Measurements from ENCODE around the gene ALPP. TPM values are rescaled to one million over a fixed set of nuclear protein-coding genes. Genes with fewer than 3 reads are reported as not detected.

ALPP gene
- total RNA-seq, 1 donor from 2014 or later = not detected

DNA sequence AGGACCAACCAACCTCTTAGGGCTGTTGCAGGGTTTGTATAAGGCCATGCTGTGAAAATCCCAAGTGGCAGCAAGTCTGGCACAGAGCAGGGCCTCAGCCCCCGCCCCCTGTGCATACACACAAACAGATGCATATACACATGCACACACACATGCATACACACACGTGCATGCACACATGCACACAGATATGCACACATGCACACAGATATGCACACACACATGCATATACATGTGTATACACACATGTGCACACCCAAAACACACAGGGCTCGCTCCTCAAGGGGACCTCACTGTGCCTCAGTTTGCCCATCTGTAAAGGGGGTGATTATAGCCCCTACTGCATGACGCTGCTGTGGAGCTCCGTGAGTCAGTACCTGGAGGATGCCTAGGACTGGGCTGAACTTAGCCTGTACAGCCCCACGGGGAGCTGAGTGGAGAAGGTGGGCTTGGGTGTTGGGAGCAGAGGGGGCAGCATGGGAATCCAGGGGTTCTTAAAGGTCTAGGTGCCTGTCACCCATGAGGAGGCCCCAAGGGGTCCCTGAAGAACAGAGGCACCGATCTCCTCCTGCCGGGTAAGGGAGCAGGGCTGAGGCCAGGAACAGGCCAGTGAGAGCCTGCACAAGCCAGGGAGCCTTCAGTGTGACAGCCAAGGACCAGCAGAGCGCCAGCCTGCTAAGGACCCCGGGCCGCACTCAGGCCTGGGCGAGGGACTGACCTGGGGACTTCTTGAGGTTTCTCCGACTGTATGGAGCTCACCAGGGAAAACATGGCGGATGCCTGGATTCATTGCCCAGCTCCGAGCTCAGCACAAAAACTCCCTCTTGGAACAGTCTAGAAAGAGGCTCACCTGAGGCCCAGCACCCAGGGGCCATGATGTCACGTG is 53.4 kb downstream of the ALPP start:
- no peak for ATAC-seq

Other genes starting within 250 kb of the ALPP start
- gene ALPG, start 28.1 kb downstream of the ALPP start, total RNA-seq = not detected
- gene ALPI, start 77.4 kb downstream of the ALPP start, total RNA-seq = not detected
- gene ECEL1, start 109.1 kb downstream of the ALPP start, total RNA-seq = not detected
- gene PRSS56, start 141.6 kb downstream of the ALPP start, total RNA-seq = not detected
- not detected for gene CHRND, start 147.4 kb downstream of the ALPP start, total RNA-seq
- not detected for gene CHRNG, start 160.9 kb downstream of the ALPP start, total RNA-seq
- gene TIGD1, start 171.8 kb downstream of the ALPP start, total RNA-seq = 2.5 TPM
- gene EIF4E2, start 171.9 kb downstream of the ALPP start, total RNA-seq = 55.7 TPM